ENCODE data around the gene PHOX2A. TPM values are rescaled to one million over a fixed set of nuclear protein-coding genes. Genes with fewer than 3 reads are reported as not detected.

Gene PHOX2A
- total RNA-seq, 1 experiment from 2014 or later = 1.6 TPM

DNA sequence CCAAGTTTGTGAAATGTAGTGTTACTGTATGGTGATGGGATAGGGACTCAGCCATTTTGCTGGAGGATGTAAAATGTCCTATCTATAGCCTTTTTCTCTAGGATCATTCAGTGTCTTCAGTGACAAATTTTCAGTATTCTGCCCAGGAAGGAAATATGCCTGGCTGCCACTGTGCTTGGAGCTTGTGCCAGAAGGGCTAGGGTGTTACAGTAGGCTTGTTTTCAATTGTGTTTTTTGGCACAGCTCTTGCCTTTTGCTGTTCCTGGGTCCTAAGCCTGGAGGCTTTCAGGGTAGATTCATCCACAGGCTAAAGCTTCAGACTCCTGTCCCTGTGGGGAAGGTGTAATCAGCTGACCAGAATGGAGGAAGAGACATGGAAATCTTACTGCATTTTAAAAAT is 22.0 kb upstream of the PHOX2A start (continued):
- TF ChIP-seq ATF6 (CRISPR knock-in tag; IDR thresholded peaks at IDR 0.05) = no peak

- POLR2A ChIA-PET = no interaction called here
- Mint-ChIP-seq H3K27me3 (ENCODE audit: low read depth) (no peaks in the 10 kb centered on the region; the same call in 1 of the 2 replicates), H3K4me1 (peaks cover 11% of the 10 kb centered on the region), H3K27ac (no peak overlapping the region), H3K9me3 (no peaks in the 10 kb centered on the region), H3K36me3 (no peaks in the 10 kb centered on the region), H3K4me3 (no peak overlapping the region)
- DNase-seq (ENCODE audit: low spot score) = no peak
- TF ChIP-seq, protein P1, sequence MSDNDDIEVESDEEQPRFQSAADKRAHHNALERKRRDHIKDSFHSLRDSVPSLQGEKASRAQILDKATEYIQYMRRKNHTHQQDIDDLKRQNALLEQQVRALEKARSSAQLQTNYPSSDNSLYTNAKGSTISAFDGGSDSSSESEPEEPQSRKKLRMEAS (CRISPR knock-in tag; IDR thresholded peaks at IDR 0.05) = no peak
- TF ChIP-seq CDX4 (CRISPR knock-in tag; IDR thresholded peaks at IDR 0.05; ENCODE audit: borderline replicate concordance) (no peak), USF1 (CRISPR knock-in tag; IDR thresholded peaks at IDR 0.05) (no peak), PREB (CRISPR knock-in tag; IDR thresholded peaks at IDR 0.05; ENCODE audit: borderline replicate concordance) (no peak), MXD4 (CRISPR knock-in tag; IDR thresholded peaks at IDR 0.05; ENCODE audit: borderline replicate concordance) (no peak), ZNF263 (CRISPR knock-in tag; IDR thresholded peaks at IDR 0.05; ENCODE audit: low read depth) (no peak)
- no peak for ATAC-seq
- CTCF ChIA-PET = interaction anchor here (0.6 kb wide), 1 partner anchor 310 kb away, joined by 4 read pairs; no protein-coding TSS in a partner anchor
These were observed 19.4 kb upstream of the PHOX2A start for GRCh38 chr11:72263361-72263760.

DNA sequence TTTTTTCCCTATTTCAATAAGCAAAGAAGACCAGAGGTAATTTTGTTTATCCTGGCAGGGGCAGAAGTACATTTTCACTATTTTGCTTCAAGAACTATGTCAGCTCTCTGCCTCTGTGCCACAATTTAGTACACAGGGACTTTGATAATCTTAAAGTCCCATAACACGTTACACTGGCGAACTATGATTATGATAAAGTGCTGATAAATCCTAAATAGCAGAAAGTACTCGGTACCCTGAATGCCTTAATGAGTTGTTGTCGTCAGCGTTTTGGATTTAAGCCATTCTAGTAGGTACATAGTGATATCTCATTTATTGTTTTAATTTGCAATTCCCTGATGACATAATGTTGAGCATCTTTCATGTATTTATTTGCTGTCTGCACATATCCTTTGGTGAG is 16.6 kb upstream of the PHOX2A start:
- ATAC-seq (no peak), DNase-seq (ENCODE audit: low spot score) (no peak)
- Mint-ChIP-seq H3K27ac (no peak overlapping the region), H3K36me3 (no peaks in the 10 kb centered on the region), H3K9me3 (peaks cover 3% of the 10 kb centered on the region; the same call in 1 of the 2 replicates), H3K4me3 (no peak overlapping the region), H3K4me1 (peaks cover 11% of the 10 kb centered on the region), H3K27me3 (ENCODE audit: low read depth) (peaks cover 6% of the 10 kb centered on the region)
- ChIA-PET POLR2A (no interaction called here), CTCF (interaction anchor here (1.0 kb wide), 1 partner anchor 154 kb away, joined by 3 read pairs; no protein-coding TSS in a partner anchor)
- TF ChIP-seq NFATC4 (CRISPR knock-in tag; IDR thresholded peaks at IDR 0.05) (no peak), ELF4 (CRISPR knock-in tag; IDR thresholded peaks at IDR 0.05; ENCODE audit: low read depth) (no peak), ZMAT4 (CRISPR knock-in tag; IDR thresholded peaks at IDR 0.05) (no peak), KAT7 (CRISPR knock-in tag; IDR thresholded peaks at IDR 0.05; ENCODE audit: borderline replicate concordance) (no peak), ZNF317 (CRISPR knock-in tag; IDR thresholded peaks at IDR 0.05; ENCODE audit: borderline replicate concordance, low read depth) (no peak), CDX4 (CRISPR knock-in tag; IDR thresholded peaks at IDR 0.05; ENCODE audit: borderline replicate concordance) (no peak), EMX1 (CRISPR knock-in tag; IDR thresholded peaks at IDR 0.05) (no peak), GTF2I (CRISPR knock-in tag; conservative IDR thresholded peaks at IDR 0.05) (no peak), ZBTB21 (CRISPR knock-in tag; IDR thresholded peaks at IDR 0.05; ENCODE audit: borderline replicate concordance) (no peak)
- TF ChIP-seq, protein P2, sequence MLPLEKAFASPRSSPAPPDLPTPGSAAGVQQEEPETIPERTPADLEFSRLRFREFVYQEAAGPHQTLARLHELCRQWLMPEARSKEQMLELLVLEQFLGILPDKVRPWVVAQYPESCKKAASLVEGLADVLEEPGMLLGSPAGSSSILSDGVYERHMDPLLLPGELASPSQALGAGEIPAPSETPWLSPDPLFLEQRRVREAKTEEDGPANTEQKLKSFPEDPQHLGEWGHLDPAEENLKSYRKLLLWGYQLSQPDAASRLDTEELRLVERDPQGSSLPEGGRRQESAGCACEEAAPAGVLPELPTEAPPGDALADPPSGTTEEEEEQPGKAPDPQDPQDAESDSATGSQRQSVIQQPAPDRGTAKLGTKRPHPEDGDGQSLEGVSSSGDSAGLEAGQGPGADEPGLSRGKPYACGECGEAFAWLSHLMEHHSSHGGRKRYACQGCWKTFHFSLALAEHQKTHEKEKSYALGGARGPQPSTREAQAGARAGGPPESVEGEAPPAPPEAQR (CRISPR knock-in tag; IDR thresholded peaks at IDR 0.05) = no peak

Measured in WTC11 (cell line).